SK-N-SH (cell line): ENCODE measurements around the gene ZMIZ1. TPM values are rescaled to one million over a fixed set of nuclear protein-coding genes. Genes with fewer than 3 reads are reported as not detected.

Experiments
- CTCF ChIP-seq: fragments of 200-600 bp; sonication (generic); IDR thresholded peaks from 2 replicates; pipeline ENCODE4 v1.6.1; 2017; ENCODE audit warnings: antibody characterized with exemption, mild to moderate bottlenecking, moderate library complexity
- EZH2phosphoT487 ChIP-seq: fragments of 200-600 bp; sonication (generic); IDR thresholded peaks from 2 replicates; pipeline ENCODE4 v1.6.1; 2017; ENCODE audit warnings: low read depth, mixed run types, mild to moderate bottlenecking, antibody characterized with exemption, moderate library complexity, borderline replicate concordance
- FOSL2 ChIP-seq: IDR thresholded peaks from 2 replicates; pipeline ENCODE4 v1.4.0; 2012; ENCODE audit warnings: low read depth, mild to moderate bottlenecking, moderate library complexity, borderline replicate concordance
- FOXJ3 ChIP-seq: sonication (generic); formaldehyde crosslinking; IDR thresholded peaks from 2 replicates; pipeline ENCODE4 v1.5.1; 2020; ENCODE audit warnings: mild to moderate bottlenecking, missing genetic modification reagents
- FOXM1 ChIP-seq: IDR thresholded peaks from 2 replicates; pipeline ENCODE4 v1.4.0; 2012; ENCODE audit warnings: low read depth, mild to moderate bottlenecking
- GATA2 ChIP-seq: sonication (generic); formaldehyde crosslinking; IDR thresholded peaks from 2 replicates; pipeline ENCODE4 v1.5.0; 2020; ENCODE audit warnings: mild to moderate bottlenecking, missing genetic modification reagents
- IRF3 ChIP-seq: fragments of 150-350 bp; IDR thresholded peaks from 2 replicates; pipeline ENCODE4 v1.6.1; 2016; ENCODE audit warnings: mild to moderate bottlenecking, low read depth, low read length
- MEF2A ChIP-seq: IDR thresholded peaks from 2 replicates; pipeline ENCODE4 v1.4.0; 2012; ENCODE audit warnings: low read depth, borderline replicate concordance
- MXI1 ChIP-seq: IDR thresholded peaks from 2 replicates; pipeline ENCODE4 v1.6.1; 2012; ENCODE audit warnings: mild to moderate bottlenecking, low read depth, low read length, improper control_type of control experiment
- NFIC ChIP-seq: IDR thresholded peaks from 2 replicates; pipeline ENCODE4 v1.4.0; 2012; ENCODE audit warnings: borderline replicate concordance
- REST ChIP-seq: IDR thresholded peaks from 2 replicates; pipeline ENCODE4 v1.6.1; 2012; ENCODE audit warnings: mild to moderate bottlenecking, low read depth, low read length, moderate library complexity
- RXRA ChIP-seq: IDR thresholded peaks from 2 replicates; pipeline ENCODE4 v1.4.0; 2012; ENCODE audit warnings: low read depth, mild to moderate bottlenecking, borderline replicate concordance
- SIN3A ChIP-seq: IDR thresholded peaks from 2 replicates; pipeline ENCODE4 v1.6.1; 2012; ENCODE audit warnings: low read depth, mild to moderate bottlenecking, low read length, moderate library complexity, borderline replicate concordance
- SMC3 ChIP-seq: IDR thresholded peaks from 2 replicates; pipeline ENCODE4 v1.6.1; 2012; ENCODE audit warnings: low read depth, low read length, improper control_type of control experiment
- TAF1 ChIP-seq: IDR thresholded peaks from 2 replicates; pipeline ENCODE4 v1.6.1; 2012; ENCODE audit warnings: low read depth, mild to moderate bottlenecking, low read length, moderate library complexity, borderline replicate concordance
- TCF12 ChIP-seq: IDR thresholded peaks from 2 replicates; pipeline ENCODE4 v1.4.0; 2012
- USF1 ChIP-seq: IDR thresholded peaks from 2 replicates; pipeline ENCODE4 v1.4.0; 2012; ENCODE audit warnings: low read depth, borderline replicate concordance
- USF2 ChIP-seq: fragments of 150-350 bp; IDR thresholded peaks from 2 replicates; pipeline ENCODE4 v1.6.1; 2017; ENCODE audit warnings: antibody characterized with exemption, low read length, low read depth, borderline replicate concordance
- YY1 ChIP-seq: IDR thresholded peaks from 2 replicates; pipeline ENCODE4 v1.4.0; 2012; ENCODE audit warnings: low read depth, mild to moderate bottlenecking
- polyA plus RNA-seq, 3 experiments: library from polyadenylated mRNA; depleted of rRNA; stranded (reverse); fragments of >200 nt; gene quantifications; 2 replicates each; pipeline ENCODE4 v1.2.3, GENCODE V29; 2012

ZMIZ1 gene
- polyA plus RNA-seq, 1 of the 3 experiments (the other 2 are of a cell fraction): 23.5 TPM

GRCh38 chr10:79239924-79240581 lies 171.3 kb downstream of the ZMIZ1 start (continued):
- TF ChIP-seq REST (no peak), FOSL2 (no peak), YY1 (no peak), USF2 (no peak), TCF12 (peak; percentile 49), SIN3A (no peak; the same call in 1 of the 2 replicates), RXRA (peak; percentile 84), EZH2phosphoT487 (no peak), TAF1 (peak; percentile 14; the same call in 1 of the 2 replicates), NFIC (0 out of 2 replicates have a peak, but pooled peaks have one; percentile 22), FOXJ3 (CRISPR knock-in tag) (no peak), FOXM1 (no peak), SMC3 (no peak), MEF2A (no peak), IRF3 (no peak), MXI1 (no peak; the same call in 1 of the 2 replicates), CTCF (no peak), USF1 (no peak), GATA2 (peak; percentile 81)
